NCI-H2081 treated with DMSO at 0.1 percent for 48 hours (cell line): ENCODE data around the gene ADGRD2.

Experiments
- DNase-seq: peaks from one replicate; lab custom pipeline; 2025; lab: John Stamatoyannopoulos, UW

The ADGRD2 gene

GRCh38 chr9:124437086-124437485, 13.2 kb upstream of the ADGRD2 start:
- DNase-seq, result no peak

GRCh38 chr9:124438091-124438490, 12.2 kb upstream of the ADGRD2 start:
- DNase-seq, result no peak

GRCh38 chr9:124439086-124439485, 11.2 kb upstream of the ADGRD2 start:
- DNase-seq, result no peak

GRCh38 chr9:124439686-124440243, 10.5 kb upstream of the ADGRD2 start:
- no peak for DNase-seq

GRCh38 chr9:124440786-124441185, 9.5 kb upstream of the ADGRD2 start:
- DNase-seq, result no peak

- no peak for DNase-seq
Measured at GRCh38 chr9:124441291-124441690, 9.0 kb upstream of the ADGRD2 start.

GRCh38 chr9:124442379-124442778, 7.9 kb upstream of the ADGRD2 start:
- DNase-seq, result no peak

GRCh38 chr9:124442826-124443225, 7.4 kb upstream of the ADGRD2 start:
- no peak for DNase-seq

- DNase-seq, result no peak
Measured at GRCh38 chr9:124443625-124444024, 6.6 kb upstream of the ADGRD2 start.

- no peak for DNase-seq
Measured at GRCh38 chr9:124444166-124444565, 6.1 kb upstream of the ADGRD2 start.

- DNase-seq, result no peak
Measured at GRCh38 chr9:124447297-124447661, 3.0 kb upstream of the ADGRD2 start.

GRCh38 chr9:124448019-124448418, 2.2 kb upstream of the ADGRD2 start:
- no peak for DNase-seq

- no peak for DNase-seq
Measured at GRCh38 chr9:124449381-124450151, 685 bp upstream of the ADGRD2 start.

GRCh38 chr9:124450931-124451661, 845 bp downstream of the ADGRD2 start:
- no peak for DNase-seq

GRCh38 chr9:124452326-124452725, 2.1 kb downstream of the ADGRD2 start:
- no peak for DNase-seq

- DNase-seq, result no peak
Measured at GRCh38 chr9:124452841-124453585, 2.8 kb downstream of the ADGRD2 start.

- no peak for DNase-seq
Measured at GRCh38 chr9:124453586-124454191, 3.4 kb downstream of the ADGRD2 start.

GRCh38 chr9:124454296-124454695, 4.0 kb downstream of the ADGRD2 start:
- DNase-seq, result no peak

GRCh38 chr9:124454791-124455443, 4.7 kb downstream of the ADGRD2 start:
- no peak for DNase-seq

GRCh38 chr9:124455820-124456219, 5.6 kb downstream of the ADGRD2 start:
- no peak for DNase-seq

- DNase-seq, result no peak
Measured at GRCh38 chr9:124456341-124457078, 6.3 kb downstream of the ADGRD2 start.
